ENCODE measurements around the gene SSH2. TPM values are rescaled to one million over a fixed set of nuclear protein-coding genes. Genes with fewer than 3 reads are reported as not detected.

SSH2 gene
- total and polyA plus RNA-seq, 7 experiments from 2014 or later = 33.9 to 109 (median 76.2) TPM

DNA sequence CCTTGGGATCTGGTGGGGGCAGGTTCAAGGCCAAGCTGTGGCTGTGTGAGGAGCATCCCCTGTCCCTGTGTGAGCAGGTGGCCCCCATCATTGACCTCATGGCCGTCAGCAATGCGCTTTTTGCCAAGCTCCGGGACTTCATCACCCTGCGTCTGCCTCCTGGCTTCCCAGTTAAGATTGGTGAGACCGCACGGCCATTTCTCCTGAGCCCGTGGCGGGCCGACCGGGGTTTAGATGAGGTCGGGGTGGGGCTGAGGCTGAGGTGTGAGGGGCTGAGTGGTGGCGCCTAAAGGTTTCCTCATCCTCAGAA, 318.0 kb downstream of the SSH2 start:
- DNase-seq (no peak), ATAC-seq (no peak)
- no peaks in the 10 kb centered on the region for H3K9me3 Mint-ChIP-seq
- H3K27me3 ChIP-seq (ENCODE audit: control insufficient read depth in 2 of 2, insufficient read depth in 2 of 2, low read length in 2 of 2) = no peaks in the 10 kb centered on the region
- POLR2A ChIA-PET = interaction anchor here (1.2 to 7.2 kb wide), 3 partner anchors 18 to 30 kb away, joined by 3 to 59 read pairs (median 5); no protein-coding TSS in a partner anchor
- no peaks in the 10 kb centered on the region for H3K9me3 ChIP-seq (ENCODE audit: control insufficient read depth in 2 of 3, low read length in 3 of 3)
- peaks cover 0 to 10% (median 0%) of the 10 kb centered on the region in 5 donors for H3K27me3 Mint-ChIP-seq
- H3K4me1 Mint-ChIP-seq = peaks cover 6 to 35% (median 31%) of the 10 kb centered on the region in 7 donors
- H3K36me3 Mint-ChIP-seq = no peaks in the 10 kb centered on the region
- no peak overlapping the region for H3K27ac Mint-ChIP-seq
- peaks cover 26 to 29% of the 10 kb centered on the region in 2 donors for H3K4me1 ChIP-seq (ENCODE audit: control insufficient read depth in 2 of 2, insufficient read depth in 2 of 2, low read length in 2 of 2)
- H3K36me3 ChIP-seq (ENCODE audit: control insufficient read depth in 2 of 3, insufficient read depth in 3 of 3, low read length in 3 of 3) = no peaks in the 10 kb centered on the region
- H3K4me3 ChIP-seq (ENCODE audit: low read length) = no peak overlapping the region
- CTCF ChIA-PET = interaction anchor here (1.0 to 2.5 kb wide), 3 partner anchors 18 to 242 kb away, joined by 3 to 6 read pairs (median 4); no protein-coding TSS in a partner anchor
- peak overlapping the region in 4 of 10 donors; percentile 12 to 51 (median 36) for H3K4me3 Mint-ChIP-seq
- intact Hi-C loops (cut with micrococcal nuclease) = loop anchor here in 1 of 2 donors (10.0 kb wide), 1 partner anchor 503 kb away; the partner anchor contains the start of gene NSRP1
- no peak overlapping the region for H3K27ac ChIP-seq (ENCODE audit: low read depth, low read length)

DNA sequence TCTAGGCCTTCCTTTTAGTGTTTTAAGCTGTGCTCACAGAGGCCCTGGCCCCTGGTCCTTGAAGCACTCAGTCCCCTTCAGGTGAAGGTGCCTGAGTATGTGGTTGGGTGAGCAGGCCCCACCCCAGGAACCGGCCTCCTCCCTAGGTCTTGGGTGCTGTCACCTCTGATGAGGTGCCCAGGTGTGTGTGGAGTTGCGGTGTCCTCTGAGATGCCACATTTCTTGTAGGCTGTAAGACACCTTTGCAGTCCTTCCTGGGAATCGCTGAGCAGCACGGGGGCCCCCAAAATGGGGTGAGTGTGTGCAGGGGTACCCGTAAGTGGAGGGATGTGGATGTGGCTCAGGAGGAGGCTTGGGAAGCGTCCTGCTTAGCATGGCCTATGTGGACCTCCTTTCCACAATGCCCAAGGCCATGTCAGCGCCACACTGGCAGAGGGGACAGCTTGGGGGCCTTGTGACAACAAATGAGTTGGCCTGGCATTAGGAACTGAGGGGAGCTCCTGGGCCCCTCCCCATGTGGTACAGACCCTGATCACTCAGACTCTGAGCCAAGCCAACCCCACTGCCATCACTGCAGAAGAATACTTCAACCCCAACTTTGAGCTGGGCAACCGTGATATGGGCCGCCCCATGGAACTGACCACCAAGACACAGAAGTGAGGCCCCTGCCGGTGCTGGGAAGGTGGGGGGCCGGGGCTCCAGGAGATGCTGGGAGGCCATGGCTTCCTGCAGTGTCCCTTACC, 318.5 kb downstream of the SSH2 start:
- CTCF ChIA-PET = interaction anchor here (1.0 to 2.5 kb wide), 3 partner anchors 17 to 241 kb away, joined by 3 to 6 read pairs (median 4); no protein-coding TSS in a partner anchor
- Histone ChIP-seq H3K4me1 (ENCODE audit: control insufficient read depth in 2 of 2, insufficient read depth in 2 of 2, low read length in 2 of 2) (peaks cover 21 to 24% of the 10 kb centered on the region in 2 donors), H3K27me3 (ENCODE audit: control insufficient read depth in 2 of 2, insufficient read depth in 2 of 2, low read length in 2 of 2) (no peaks in the 10 kb centered on the region), H3K4me3 (ENCODE audit: low read length) (no peak overlapping the region), H3K27ac (ENCODE audit: low read depth, low read length) (no peak overlapping the region), H3K9me3 (ENCODE audit: control insufficient read depth in 2 of 3, low read length in 3 of 3) (no peaks in the 10 kb centered on the region), H3K36me3 (ENCODE audit: control insufficient read depth in 2 of 3, insufficient read depth in 3 of 3, low read length in 3 of 3) (no peaks in the 10 kb centered on the region)
- DNase-seq (no peak), ATAC-seq (no peak)
- H3K27ac Mint-ChIP-seq = peak overlapping the region in 1 of 9 donors; percentile 14
- no peaks in the 10 kb centered on the region for H3K36me3 Mint-ChIP-seq
- peak overlapping the region in 3 of 10 donors; percentile 7 to 51 (median 17) for H3K4me3 Mint-ChIP-seq
- H3K27me3 Mint-ChIP-seq = peaks cover 0 to 6% (median 0%) of the 10 kb centered on the region in 5 donors
- intact Hi-C loops (cut with micrococcal nuclease) = loop anchor here in 1 of 2 donors (10.0 kb wide), 1 partner anchor 503 kb away; the partner anchor contains the start of gene NSRP1
- no peaks in the 10 kb centered on the region for H3K9me3 Mint-ChIP-seq
- POLR2A ChIA-PET = interaction anchor here (1.2 to 7.2 kb wide), 3 partner anchors 18 to 29 kb away, joined by 3 to 59 read pairs (median 5); no protein-coding TSS in a partner anchor
- peaks cover 1 to 29% (median 25%) of the 10 kb centered on the region in 7 donors for H3K4me1 Mint-ChIP-seq

DNA sequence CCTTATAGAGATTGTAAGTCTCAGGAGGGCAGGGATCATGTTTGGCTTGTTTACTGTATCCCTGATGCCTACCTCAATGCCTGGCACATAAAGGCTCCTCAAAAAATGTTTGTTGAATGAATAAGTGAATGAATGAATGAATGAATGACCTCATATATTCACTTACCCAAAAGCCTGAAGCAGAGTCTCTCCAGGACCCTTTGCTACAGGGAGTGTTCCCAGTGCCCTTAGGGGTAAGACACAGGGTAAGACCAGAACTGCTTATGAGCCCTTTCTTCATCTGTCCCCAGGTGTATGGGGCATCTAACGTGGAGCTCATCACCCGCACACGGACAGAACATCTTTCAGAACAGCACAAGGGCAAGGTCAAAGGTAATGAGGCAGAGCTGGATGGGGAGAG, 319.6 kb downstream of the SSH2 start:
- no peak overlapping the region for H3K27ac Mint-ChIP-seq
- ATAC-seq (no peak), DNase-seq (no peak)
- no peaks in the 10 kb centered on the region for H3K9me3 ChIP-seq (ENCODE audit: control insufficient read depth in 2 of 3, low read length in 3 of 3)
- peaks cover 0 to 20% (median 17%) of the 10 kb centered on the region in 7 donors for H3K4me1 Mint-ChIP-seq
- H3K4me1 ChIP-seq (ENCODE audit: control insufficient read depth in 2 of 2, insufficient read depth in 2 of 2, low read length in 2 of 2) = peaks cover 14 to 16% of the 10 kb centered on the region in 2 donors
- H3K4me3 ChIP-seq (ENCODE audit: low read length) = no peak overlapping the region
- H3K9me3 Mint-ChIP-seq = no peaks in the 10 kb centered on the region
- H3K4me3 Mint-ChIP-seq = peak overlapping the region in 2 of 10 donors; percentile 8 to 19
- no peak overlapping the region for H3K27ac ChIP-seq (ENCODE audit: low read depth, low read length)
- H3K27me3 ChIP-seq (ENCODE audit: control insufficient read depth in 2 of 2, insufficient read depth in 2 of 2, low read length in 2 of 2) = no peaks in the 10 kb centered on the region
- H3K36me3 ChIP-seq (ENCODE audit: control insufficient read depth in 2 of 3, insufficient read depth in 3 of 3, low read length in 3 of 3) = no peaks in the 10 kb centered on the region
- intact Hi-C loops (cut with micrococcal nuclease) = loop anchor here in 1 of 2 donors (10.0 kb wide), 1 partner anchor 504 kb away; the partner anchor contains the start of gene NSRP1
- ChIA-PET POLR2A (no interaction called here), CTCF (interaction anchor here (0.5 to 2.5 kb wide), 3 partner anchors 16 to 32 kb away, joined by 3 to 6 read pairs (median 3); no protein-coding TSS in a partner anchor)
- no peaks in the 10 kb centered on the region for H3K36me3 Mint-ChIP-seq
- H3K27me3 Mint-ChIP-seq = no peaks in the 10 kb centered on the region

DNA sequence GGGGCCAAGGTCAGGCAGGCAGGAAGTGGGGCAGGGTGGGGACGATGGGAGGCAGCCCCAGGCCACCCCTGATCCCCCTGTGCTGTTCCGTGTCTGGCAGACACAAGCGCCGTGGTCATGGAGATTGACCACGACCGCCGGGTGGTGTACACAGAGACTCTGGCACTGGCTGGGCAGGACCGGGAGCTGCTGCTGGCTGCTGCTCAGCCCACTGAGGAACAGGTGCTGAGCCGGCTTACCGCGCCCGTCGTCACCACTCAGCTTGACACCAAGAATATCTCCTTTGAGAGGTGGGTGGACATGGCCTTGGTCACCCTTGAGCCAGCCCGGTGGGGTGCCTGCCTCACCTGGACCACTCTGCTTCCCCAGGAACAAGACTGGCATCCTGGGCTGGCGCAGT, 321.0 kb downstream of the SSH2 start:
- ATAC-seq (no peak), DNase-seq (no peak)
- no peaks in the 10 kb centered on the region for H3K27me3 Mint-ChIP-seq

DNA sequence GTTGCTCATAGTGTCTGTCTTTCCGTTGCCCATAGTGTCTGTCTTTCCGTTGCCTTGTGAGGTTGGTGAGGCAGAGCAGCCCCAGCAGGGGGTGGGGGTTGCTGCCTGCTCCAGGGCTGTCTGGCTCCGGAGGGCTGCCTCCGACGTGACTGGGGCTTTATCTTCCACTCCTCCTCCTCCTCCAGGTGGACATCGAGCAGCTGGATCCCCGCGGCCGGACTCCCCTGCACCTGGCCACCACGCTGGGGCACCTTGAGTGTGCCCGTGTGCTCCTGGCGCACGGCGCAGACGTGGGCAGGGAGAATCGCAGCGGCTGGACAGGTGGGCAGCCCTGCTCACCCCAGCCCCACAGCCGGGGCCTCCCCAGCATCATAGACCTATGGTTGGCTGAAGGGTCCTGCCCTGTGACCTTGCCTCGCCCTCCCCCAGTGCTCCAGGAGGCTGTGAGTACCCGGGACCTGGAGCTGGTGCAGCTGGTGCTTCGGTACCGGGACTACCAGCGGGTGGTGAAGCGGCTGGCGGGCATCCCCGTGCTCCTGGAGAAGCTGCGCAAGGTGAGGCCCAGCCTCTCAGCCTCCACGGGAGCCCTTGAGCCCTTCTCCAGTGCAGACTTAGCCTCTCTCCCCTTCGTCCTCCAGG, 322.4 kb downstream of the SSH2 start:
- no peaks in the 10 kb centered on the region for H3K36me3 ChIP-seq (ENCODE audit: control insufficient read depth in 2 of 3, insufficient read depth in 3 of 3, low read length in 3 of 3)
- Mint-ChIP-seq H3K27me3 (no peaks in the 10 kb centered on the region), H3K36me3 (no peaks in the 10 kb centered on the region), H3K4me3 (no peak overlapping the region), H3K4me1 (peaks cover 0 to 4% (median 0%) of the 10 kb centered on the region in 7 donors), H3K27ac (peak overlapping the region in 1 of 9 donors; percentile 34), H3K9me3 (no peaks in the 10 kb centered on the region)
- no peak overlapping the region for H3K4me3 ChIP-seq (ENCODE audit: low read length)
- DNase-seq (no peak), ATAC-seq (no peak)
- no peak overlapping the region for H3K27ac ChIP-seq (ENCODE audit: low read depth, low read length)
- H3K9me3 ChIP-seq (ENCODE audit: control insufficient read depth in 2 of 3, low read length in 3 of 3) = no peaks in the 10 kb centered on the region
- ChIA-PET CTCF (interaction anchor here (1.1 kb wide), 1 partner anchor 22 kb away, joined by 3 read pairs; no protein-coding TSS in a partner anchor), POLR2A (interaction anchor here (0.9 kb wide), 1 partner anchor 12 kb away, joined by 3 read pairs; no protein-coding TSS in a partner anchor)
- H3K27me3 ChIP-seq (ENCODE audit: control insufficient read depth in 2 of 2, insufficient read depth in 2 of 2, low read length in 2 of 2) = no peaks in the 10 kb centered on the region
- H3K4me1 ChIP-seq (ENCODE audit: control insufficient read depth in 2 of 2, insufficient read depth in 2 of 2, low read length in 2 of 2) = no peaks in the 10 kb centered on the region
- intact Hi-C loops (cut with micrococcal nuclease) = no loop called here

More for the DNA sequence above, 321.0 kb downstream of the SSH2 start:
- Mint-ChIP-seq H3K36me3 (no peaks in the 10 kb centered on the region), H3K4me3 (no peak overlapping the region), H3K9me3 (no peaks in the 10 kb centered on the region), H3K4me1 (peaks cover 0 to 9% (median 4%) of the 10 kb centered on the region in 7 donors), H3K27ac (no peak overlapping the region)
- Histone ChIP-seq H3K9me3 (ENCODE audit: control insufficient read depth in 2 of 3, low read length in 3 of 3) (no peaks in the 10 kb centered on the region), H3K27ac (ENCODE audit: low read depth, low read length) (no peak overlapping the region), H3K36me3 (ENCODE audit: control insufficient read depth in 2 of 3, insufficient read depth in 3 of 3, low read length in 3 of 3) (no peaks in the 10 kb centered on the region), H3K27me3 (ENCODE audit: control insufficient read depth in 2 of 2, insufficient read depth in 2 of 2, low read length in 2 of 2) (no peaks in the 10 kb centered on the region), H3K4me3 (ENCODE audit: low read length) (no peak overlapping the region), H3K4me1 (ENCODE audit: control insufficient read depth in 2 of 2, insufficient read depth in 2 of 2, low read length in 2 of 2) (peaks cover 6% of the 10 kb centered on the region in 2 donors)
- intact Hi-C loops (cut with micrococcal nuclease) = no loop called here
- ChIA-PET POLR2A (interaction anchor here (0.5 kb wide), 1 partner anchor 32 kb away, joined by 3 read pairs; no protein-coding TSS in a partner anchor), CTCF (interaction anchor here (1.1 to 1.2 kb wide), 2 partner anchors 9 to 24 kb away, joined by 3 to 4 read pairs; no protein-coding TSS in a partner anchor)

DNA sequence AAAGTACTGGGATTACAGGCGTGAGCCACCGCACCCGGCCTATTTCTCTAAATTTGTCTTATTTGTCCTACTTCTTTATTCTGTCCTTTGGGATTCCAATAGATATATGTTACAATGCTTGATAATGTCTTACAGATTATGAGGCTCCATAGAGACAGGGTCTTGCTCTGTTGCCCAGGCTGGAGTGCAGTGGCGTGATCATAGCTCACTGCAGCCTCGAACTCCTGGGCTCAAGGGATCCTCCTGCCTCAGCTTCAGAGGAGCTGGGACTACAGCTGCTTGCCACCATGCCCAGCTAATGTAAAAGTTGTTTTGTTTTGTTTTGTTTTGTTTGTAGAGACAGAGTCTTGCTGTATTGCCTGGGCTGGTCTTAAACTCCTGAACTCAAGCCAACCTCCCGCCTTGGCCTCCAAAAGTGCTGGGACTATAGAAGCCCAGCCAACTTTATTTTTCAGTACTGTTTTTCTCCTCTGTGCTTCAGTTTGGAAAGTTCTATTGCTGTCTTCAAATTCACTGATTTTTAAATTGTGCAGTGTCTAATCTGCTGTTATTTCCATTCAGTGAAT, 326.8 kb downstream of the SSH2 start:
- Histone ChIP-seq H3K36me3 (ENCODE audit: control insufficient read depth in 2 of 3, insufficient read depth in 3 of 3, low read length in 3 of 3) (no peaks in the 10 kb centered on the region), H3K27me3 (ENCODE audit: control insufficient read depth in 2 of 2, insufficient read depth in 2 of 2, low read length in 2 of 2) (no peaks in the 10 kb centered on the region), H3K4me3 (ENCODE audit: low read length) (no peak overlapping the region), H3K4me1 (ENCODE audit: control insufficient read depth in 2 of 2, insufficient read depth in 2 of 2, low read length in 2 of 2) (no peaks in the 10 kb centered on the region), H3K9me3 (ENCODE audit: control insufficient read depth in 2 of 3, low read length in 3 of 3) (no peaks in the 10 kb centered on the region), H3K27ac (ENCODE audit: low read depth, low read length) (no peak overlapping the region)
- H3K4me1 Mint-ChIP-seq = peaks cover 0 to 4% (median 0%) of the 10 kb centered on the region in 7 donors
- intact Hi-C loops (cut with micrococcal nuclease) = no loop called here
- H3K4me3 Mint-ChIP-seq = no peak overlapping the region
- ChIA-PET CTCF (interaction anchor here (0.6 kb wide), 1 partner anchor 175 kb away, joined by 3 read pairs; no protein-coding TSS in a partner anchor), POLR2A (interaction anchor here (0.8 kb wide), 1 partner anchor 12 kb away, joined by 4 read pairs; no protein-coding TSS in a partner anchor)
- no peak for ATAC-seq
- no peak for DNase-seq
- no peaks in the 10 kb centered on the region for H3K9me3 Mint-ChIP-seq
- no peaks in the 10 kb centered on the region for H3K36me3 Mint-ChIP-seq
- H3K27ac Mint-ChIP-seq = no peak overlapping the region
- H3K27me3 Mint-ChIP-seq = peaks cover 0 to 2% (median 0%) of the 10 kb centered on the region in 5 donors
